Esophagus (tissue), 2 donors: ENCODE measurements around the gene PDE6A. TPM values are rescaled to one million over a fixed set of nuclear protein-coding genes. Genes with fewer than 3 reads are reported as not detected.
A peak's percentile ranks its signal among the peaks of the same experiment; 100 is the strongest.

ENCODE experiments used
- H3K27ac ChIP-seq, 2 donors: one replicate each; pipeline ENCODE4 v1.5.1; 2013; ENCODE audit warnings: low read depth in 2 of 2, mild to moderate bottlenecking in 2 of 2, inconsistent platforms in 1 of 2, low read length in 1 of 2, moderate library complexity in 1 of 2
- H3K27me3 ChIP-seq, 2 donors: one replicate each; pipeline ENCODE4 v1.6.1; 2013; ENCODE audit warnings: low read length in 2 of 2, control low read depth in 1 of 2, mild to moderate bottlenecking in 1 of 2; ENCODE audit not compliant: insufficient read depth in 2 of 2, control insufficient read depth in 1 of 2
- H3K36me3 ChIP-seq, 2 donors: one replicate each; pipeline ENCODE4 v1.6.1; 2013; ENCODE audit warnings: low read length in 1 of 2; ENCODE audit not compliant: control insufficient read depth in 2 of 2, insufficient read depth in 2 of 2
- H3K4me1 ChIP-seq, 2 donors: one replicate each; pipeline ENCODE4 v1.6.1; 2013; ENCODE audit warnings: low read length in 1 of 2; ENCODE audit not compliant: control insufficient read depth in 2 of 2, insufficient read depth in 2 of 2
- H3K4me3 ChIP-seq, 2 donors: one replicate each; pipeline ENCODE4 v1.5.1; 2013; ENCODE audit warnings: low read length in 2 of 2, mild to moderate bottlenecking in 2 of 2, low read depth in 1 of 2, moderate library complexity in 1 of 2
- H3K9me3 ChIP-seq, 2 donors: one replicate each; pipeline ENCODE4 v1.6.1; 2013; ENCODE audit warnings: mild to moderate bottlenecking in 2 of 2, low read depth in 1 of 2, low read length in 1 of 2, moderate library complexity in 1 of 2; ENCODE audit not compliant: control insufficient read depth in 2 of 2, insufficient read depth in 1 of 2
- WGBS, 2 donors: extraction: QIAGEN DNeasy Blood & Tissue Kit; methylation state at CpG; one replicate each; pipeline ENCODE4 v1.1.7; 2013; 5-methylcytosine and 5-hydroxymethylcytosine counted together
- polyA plus RNA-seq, 2 donors: library from polyadenylated mRNA; stranded (reverse); fragments of 200-250 nt; gene quantifications; one replicate each; pipeline ENCODE4 v1.2.3, GENCODE V29; 2013
- donor health status: healthy with polysubstance abuse.
- donor health status: Bipolar disorder and iron deficiency.

PDE6A gene
- polyA plus RNA-seq, 2 donors = 1.0 to 1.5 TPM

DNA sequence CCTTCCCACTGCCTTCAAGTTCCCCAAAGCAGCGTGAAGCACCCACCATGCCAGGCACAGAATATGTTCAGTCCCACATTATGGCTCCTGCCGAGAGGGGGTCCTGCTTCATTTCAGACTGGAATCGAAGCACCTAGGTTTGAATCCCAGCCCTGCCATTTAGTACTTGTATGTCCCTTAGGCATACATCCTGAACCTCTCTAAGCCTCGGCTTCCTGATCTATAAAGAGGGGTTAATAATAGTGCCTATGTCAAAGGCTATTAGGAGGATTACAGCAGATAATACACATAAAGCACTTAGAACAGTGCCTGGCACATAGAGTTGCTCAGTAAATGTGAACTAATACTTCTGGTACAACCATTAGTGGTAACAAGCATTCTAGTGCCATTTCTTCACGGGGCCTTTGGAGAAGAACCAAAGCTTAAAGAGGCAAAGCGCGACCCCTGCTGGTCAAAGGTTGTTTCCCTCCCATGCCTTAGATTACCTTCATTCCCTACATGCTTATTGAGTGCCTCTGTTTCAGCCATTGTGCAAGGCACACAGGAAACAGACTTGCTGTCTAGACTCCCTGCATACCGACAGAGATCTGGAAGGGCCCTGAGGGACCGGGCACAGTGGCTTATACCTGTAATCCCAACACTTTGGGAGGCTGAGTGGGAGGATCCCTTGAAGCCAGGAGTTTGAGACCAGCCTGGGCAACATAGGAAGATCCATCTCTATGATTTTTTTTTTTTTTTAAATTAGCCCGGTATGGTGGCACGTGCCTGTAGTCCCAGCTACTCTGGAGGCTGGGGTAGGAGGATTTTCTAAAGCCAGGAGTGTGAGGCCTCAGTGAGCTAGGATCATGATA is 116.2 kb downstream of the PDE6A start:
- H3K9me3 ChIP-seq = no peaks in the 10 kb centered on the region
- H3K27me3 ChIP-seq = no peaks in the 10 kb centered on the region
- H3K4me3 ChIP-seq = no peak overlapping the region
- H3K36me3 ChIP-seq = peaks cover 3 to 21% of the 10 kb centered on the region in 2 donors
- WGBS, 2 donors = 38 to 39% methylated on average over 11 of the region's 11 CpGs
- H3K27ac ChIP-seq = peak overlapping the region in 1 of 2 donors; percentile 50
- H3K4me1 ChIP-seq = peaks cover 2% of the 10 kb centered on the region in 2 donors

DNA sequence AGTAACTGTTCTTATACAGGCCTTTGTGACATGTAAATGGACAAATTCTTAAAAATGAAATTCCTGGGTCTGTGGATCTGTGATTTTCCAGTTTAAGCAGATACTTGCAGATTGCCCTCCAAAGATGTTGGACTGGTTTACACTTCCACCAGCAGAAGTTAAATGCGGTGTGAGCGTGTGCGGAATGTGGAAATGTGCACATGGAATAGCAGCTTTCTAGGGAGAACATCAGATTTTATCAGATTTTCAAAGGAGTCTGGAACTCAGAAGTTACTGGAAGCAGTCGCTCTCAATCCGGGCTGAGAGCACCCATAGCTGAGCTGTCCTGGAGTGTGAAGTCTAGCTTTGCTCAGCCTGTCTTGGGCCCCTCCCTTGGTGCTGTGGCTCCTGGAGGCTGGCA is 117.0 kb downstream of the PDE6A start:
- H3K4me1 ChIP-seq = peaks cover 2 to 8% of the 10 kb centered on the region in 2 donors
- peaks cover 3 to 13% of the 10 kb centered on the region in 2 donors for H3K36me3 ChIP-seq
- 89 to 91% methylated on average over 5 of the region's 5 CpGs for WGBS, 2 donors
- no peak overlapping the region for H3K4me3 ChIP-seq
- peak overlapping the region in 1 of 2 donors; percentile 50 for H3K27ac ChIP-seq
- H3K27me3 ChIP-seq = no peaks in the 10 kb centered on the region
- H3K9me3 ChIP-seq = no peaks in the 10 kb centered on the region

DNA sequence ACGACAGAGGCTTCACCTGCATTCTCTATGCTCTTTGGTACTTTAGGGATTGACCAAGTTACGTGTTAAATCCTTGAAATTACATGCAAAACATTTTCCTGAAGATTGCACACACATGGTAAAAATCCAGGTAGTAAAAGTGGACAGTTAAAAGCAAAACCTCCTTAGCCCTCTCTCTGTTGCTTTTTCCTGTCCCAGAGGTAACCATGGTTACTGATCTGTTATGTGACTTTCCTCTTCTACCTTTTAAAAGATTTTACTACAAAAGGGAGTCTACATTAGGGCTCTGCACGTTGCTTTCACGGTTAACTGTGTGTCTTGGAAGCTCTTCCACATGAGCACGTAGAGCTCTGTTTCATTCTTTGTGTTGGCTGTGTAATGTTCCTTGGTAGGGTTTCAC is 117.5 kb downstream of the PDE6A start:
- 80 to 81% methylated on average over 5 of the region's 5 CpGs for WGBS, 2 donors

DNA sequence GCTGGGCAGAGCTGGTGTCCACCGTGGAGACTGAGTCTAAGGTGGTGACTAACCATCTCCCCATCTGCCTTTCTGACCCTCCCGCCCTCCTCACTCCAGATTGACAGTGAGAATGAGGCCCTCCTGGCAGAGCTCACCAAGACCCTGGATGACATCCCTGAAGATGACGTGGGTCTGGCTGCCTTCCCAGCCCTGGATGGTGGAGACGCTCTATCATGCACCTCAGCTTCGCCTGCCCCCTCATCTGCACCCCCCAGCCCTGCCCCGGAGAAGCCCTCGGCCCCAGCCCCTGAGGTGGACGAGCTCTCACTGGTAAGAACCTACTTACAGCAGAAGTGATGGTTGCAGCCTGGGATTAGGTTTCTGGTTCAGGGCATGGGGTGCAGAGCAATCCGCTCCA is 118.0 kb downstream of the PDE6A start:
- WGBS, 2 donors = 63 to 65% methylated on average over 9 of the region's 9 CpGs
- Histone ChIP-seq H3K4me1 (peaks cover 6 to 8% of the 10 kb centered on the region in 2 donors), H3K27ac (peak overlapping the region in 1 of 2 donors; percentile 79), H3K36me3 (peaks cover 3 to 13% of the 10 kb centered on the region in 2 donors), H3K4me3 (no peak overlapping the region), H3K9me3 (no peaks in the 10 kb centered on the region), H3K27me3 (no peaks in the 10 kb centered on the region)

More for the DNA sequence above, 117.5 kb downstream of the PDE6A start:
- Histone ChIP-seq H3K27ac (no peak overlapping the region), H3K9me3 (no peaks in the 10 kb centered on the region), H3K4me3 (no peak overlapping the region), H3K36me3 (peaks cover 3 to 13% of the 10 kb centered on the region in 2 donors), H3K27me3 (no peaks in the 10 kb centered on the region), H3K4me1 (peaks cover 6 to 8% of the 10 kb centered on the region in 2 donors)

DNA sequence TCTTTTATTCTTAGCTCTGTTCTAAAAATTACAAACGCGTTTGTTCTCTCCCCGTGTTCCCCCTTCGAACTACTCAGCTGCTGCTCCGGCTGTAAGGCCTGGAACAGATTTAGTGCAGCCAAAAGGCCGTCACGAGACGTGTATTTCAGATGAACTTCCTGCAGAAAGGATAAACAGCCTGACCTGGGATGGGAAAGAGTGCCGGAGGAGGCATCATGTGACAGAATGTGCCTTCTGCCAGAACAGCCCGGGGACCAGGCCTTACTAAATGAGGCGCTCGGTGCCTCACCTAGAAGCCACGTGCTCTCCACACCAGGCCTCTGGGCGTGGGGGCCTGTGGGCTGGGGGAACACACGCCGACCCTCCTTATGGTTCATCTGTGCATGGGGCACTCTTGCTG is 119.7 kb downstream of the PDE6A start:
- peak overlapping the region; percentile 57 to 79 for H3K27ac ChIP-seq
- H3K4me3 ChIP-seq = no peak overlapping the region
- H3K4me1 ChIP-seq = peaks cover 6 to 8% of the 10 kb centered on the region in 2 donors
- peaks cover 0 to 10% of the 10 kb centered on the region in 2 donors for H3K36me3 ChIP-seq
- H3K9me3 ChIP-seq = no peaks in the 10 kb centered on the region
- no peaks in the 10 kb centered on the region for H3K27me3 ChIP-seq
- WGBS, 2 donors = 66 to 70% methylated on average over 16 of the region's 16 CpGs

DNA sequence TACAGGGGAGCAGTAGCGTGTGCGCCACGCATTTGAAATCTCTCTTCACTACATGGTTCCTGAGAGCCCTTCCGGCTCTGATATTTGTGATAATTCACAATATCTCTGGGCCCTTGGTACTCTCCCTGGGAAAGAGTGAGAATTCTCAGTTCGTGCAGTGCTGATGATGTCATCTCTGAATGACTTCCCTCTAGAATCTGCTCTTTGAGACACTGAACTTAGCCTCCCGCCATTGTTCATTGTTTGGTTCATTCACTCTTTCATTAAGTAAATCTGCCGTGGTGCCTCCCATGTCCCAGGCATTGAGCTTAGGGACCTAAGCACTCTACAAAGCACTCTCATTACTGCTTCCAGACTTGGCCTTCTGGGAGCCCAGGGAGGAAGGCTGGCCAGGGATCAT is 120.5 kb downstream of the PDE6A start:
- H3K4me1 ChIP-seq = peaks cover 6 to 8% of the 10 kb centered on the region in 2 donors
- H3K4me3 ChIP-seq = no peak overlapping the region
- 82 to 86% methylated on average over 7 of the region's 7 CpGs for WGBS, 2 donors
- H3K27me3 ChIP-seq = no peaks in the 10 kb centered on the region
- H3K36me3 ChIP-seq = peaks cover 0 to 10% of the 10 kb centered on the region in 2 donors
- no peaks in the 10 kb centered on the region for H3K9me3 ChIP-seq
- H3K27ac ChIP-seq = peak overlapping the region; percentile 57 to 75

DNA sequence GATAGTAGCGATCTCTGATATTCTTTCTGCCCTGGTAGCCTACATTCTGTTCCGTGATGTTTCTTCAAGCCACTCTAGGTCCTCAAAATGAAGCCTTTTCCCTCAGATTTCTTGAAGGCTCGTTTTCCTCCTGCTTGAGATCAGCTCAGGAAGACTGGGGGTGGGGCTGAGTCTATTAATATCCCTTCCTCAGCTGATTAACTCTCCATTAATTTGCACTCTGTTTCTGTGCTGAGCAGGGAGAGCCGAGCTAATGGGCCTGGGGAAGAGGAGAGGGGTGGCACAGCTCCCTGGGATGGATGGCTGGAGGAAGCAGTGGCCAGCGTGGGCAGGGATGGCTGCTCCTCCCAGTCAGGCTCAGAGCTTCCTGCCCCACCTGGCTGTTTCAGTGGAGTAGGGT is 121.2 kb downstream of the PDE6A start:
- Histone ChIP-seq H3K27me3 (no peaks in the 10 kb centered on the region), H3K4me3 (no peak overlapping the region), H3K36me3 (peaks cover 0 to 10% of the 10 kb centered on the region in 2 donors), H3K27ac (peak overlapping the region; percentile 35 to 74), H3K9me3 (no peaks in the 10 kb centered on the region), H3K4me1 (peaks cover 6 to 8% of the 10 kb centered on the region in 2 donors)
- 65 to 72% methylated on average over 5 of the region's 5 CpGs for WGBS, 2 donors

DNA sequence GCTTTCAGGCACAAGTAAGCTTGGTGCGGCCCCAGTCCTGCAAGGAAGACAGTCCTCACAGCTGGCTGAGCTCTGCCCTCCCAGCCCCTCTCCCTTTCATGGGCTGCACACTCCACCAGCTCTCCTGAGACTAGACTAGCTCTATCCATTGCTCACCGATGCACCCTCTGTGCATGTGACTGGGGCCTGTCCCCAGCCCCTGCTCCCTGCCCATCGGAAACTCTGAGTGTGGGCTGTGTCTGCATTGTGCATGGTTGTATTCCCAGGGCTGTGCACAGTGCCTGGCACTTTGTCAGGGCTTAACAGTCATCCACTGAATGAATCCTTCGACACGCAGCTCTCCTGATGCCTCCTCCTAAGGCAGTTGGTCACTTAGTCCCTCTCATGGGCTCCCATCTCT is 122.3 kb downstream of the PDE6A start:
- Histone ChIP-seq H3K36me3 (peaks cover 0 to 10% of the 10 kb centered on the region in 2 donors), H3K4me1 (peaks cover 6 to 8% of the 10 kb centered on the region in 2 donors), H3K4me3 (no peak overlapping the region), H3K27ac (no peak overlapping the region), H3K9me3 (no peaks in the 10 kb centered on the region), H3K27me3 (no peaks in the 10 kb centered on the region)
- whole genome bisulfite sequencing, 2 donors = 94% methylated on average over 5 of the region's 5 CpGs

DNA sequence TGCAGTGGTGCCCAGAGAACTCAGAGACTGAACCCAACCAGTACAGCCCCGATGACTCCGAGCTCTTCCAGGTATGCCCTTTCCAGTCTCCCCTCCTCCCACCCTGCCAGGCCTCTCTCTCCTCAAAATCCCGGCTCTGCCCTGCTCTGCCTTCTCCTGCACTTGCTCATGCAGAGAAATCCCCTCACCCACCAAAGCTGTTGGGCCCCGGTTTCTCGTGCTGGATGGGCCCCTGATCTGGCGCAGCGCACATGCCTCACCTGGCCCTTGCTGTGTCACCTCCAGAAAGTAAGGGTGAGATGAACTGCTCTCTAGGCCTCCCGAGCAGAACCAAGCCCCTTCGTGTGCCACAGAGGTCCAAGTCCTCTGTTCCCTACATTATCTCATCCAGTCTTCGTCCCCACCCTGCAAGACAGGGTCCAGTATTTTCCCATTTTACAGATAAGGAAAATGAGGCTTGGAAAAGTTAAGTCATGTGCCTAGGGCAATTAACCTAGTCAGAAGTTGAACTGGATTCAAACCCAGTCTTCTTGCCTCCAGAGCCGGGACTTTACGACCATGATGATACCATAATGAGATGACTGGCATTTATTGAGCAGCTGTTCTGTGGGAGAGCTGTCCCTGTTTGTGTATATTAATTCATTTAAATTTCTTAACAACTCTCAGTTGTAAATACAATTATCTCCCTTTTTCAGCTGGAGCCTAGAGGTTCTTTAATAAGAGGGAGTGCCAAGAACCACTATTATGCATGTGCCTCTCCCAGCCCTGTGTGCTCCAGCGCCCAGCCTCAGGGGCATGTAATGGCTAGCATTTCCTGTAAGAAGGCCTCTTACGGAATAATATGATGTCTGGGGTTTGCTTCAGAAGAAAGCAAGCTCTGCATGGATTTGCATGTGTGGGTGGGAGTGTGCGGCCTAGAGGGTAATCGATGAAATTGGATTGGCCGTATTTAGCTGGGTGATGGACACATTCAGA is 123.8 kb downstream of the PDE6A start:
- H3K9me3 ChIP-seq = no peaks in the 10 kb centered on the region
- H3K36me3 ChIP-seq = peaks cover 0 to 10% of the 10 kb centered on the region in 2 donors
- 81 to 84% methylated on average over 17 of the region's 17 CpGs for WGBS, 2 donors
- no peaks in the 10 kb centered on the region for H3K27me3 ChIP-seq
- H3K4me1 ChIP-seq = peaks cover 6 to 10% of the 10 kb centered on the region in 2 donors
- peak overlapping the region in 1 of 2 donors; percentile 11 for H3K27ac ChIP-seq
- H3K4me3 ChIP-seq = no peak overlapping the region
